ENCODE measurements around the gene PSMA6.

The PSMA6 gene

GRCh38 chr14:35365130-35366055 is 73.2 kb downstream of the PSMA6 start:
- peak in 1 of 2 donors; percentile 56 for DNase-seq (ENCODE audit: low read depth in 1 of 2, low spot score in 1 of 2)

DNA sequence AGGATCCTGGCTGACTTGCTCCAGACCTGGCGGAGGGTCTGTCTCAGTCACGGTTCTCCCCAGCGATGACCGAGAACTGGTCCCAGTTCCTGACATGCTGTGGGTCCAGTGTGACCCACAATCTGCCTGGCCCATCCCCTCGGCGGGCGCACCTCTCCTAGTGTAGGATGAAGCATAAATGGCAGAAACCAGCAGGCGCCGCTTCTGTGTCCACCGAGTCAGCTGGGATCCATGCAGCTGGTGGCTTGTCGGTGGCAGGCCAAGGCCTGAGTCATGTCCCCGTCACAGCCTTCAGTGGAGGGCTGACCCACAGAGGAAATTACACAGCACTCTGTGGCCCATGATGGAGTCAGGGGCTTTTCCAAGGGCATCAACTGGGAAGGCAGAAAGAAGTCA is 73.9 kb downstream of the PSMA6 start:
- no peak for DNase-seq (ENCODE audit: low read depth in 1 of 2, low spot score in 1 of 2)

GRCh38 chr14:35366521-35366976 is 74.4 kb downstream of the PSMA6 start:
- DNase-seq (ENCODE audit: low read depth in 1 of 2, low spot score in 1 of 2), result no peak

DNA sequence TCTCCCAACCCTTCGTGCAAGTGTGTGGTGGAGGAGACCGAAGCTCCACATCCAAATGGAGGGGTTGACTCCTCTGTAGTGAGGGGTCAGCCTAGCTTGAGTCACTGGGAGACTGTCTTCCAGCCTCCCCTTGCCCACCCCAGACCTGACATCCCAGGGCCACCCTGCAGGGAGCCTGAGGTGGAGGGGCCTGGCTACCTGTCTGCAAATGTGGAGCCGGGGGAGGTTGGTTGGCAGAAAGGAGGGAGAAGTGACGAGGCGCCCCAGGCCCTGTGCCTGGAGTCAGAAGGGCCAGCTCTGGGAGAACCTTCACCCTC is 74.8 kb downstream of the PSMA6 start:
- DNase-seq (ENCODE audit: low read depth in 1 of 2, low spot score in 1 of 2), result no peak
